ENCODE data around the gene TBCK.

DNA sequence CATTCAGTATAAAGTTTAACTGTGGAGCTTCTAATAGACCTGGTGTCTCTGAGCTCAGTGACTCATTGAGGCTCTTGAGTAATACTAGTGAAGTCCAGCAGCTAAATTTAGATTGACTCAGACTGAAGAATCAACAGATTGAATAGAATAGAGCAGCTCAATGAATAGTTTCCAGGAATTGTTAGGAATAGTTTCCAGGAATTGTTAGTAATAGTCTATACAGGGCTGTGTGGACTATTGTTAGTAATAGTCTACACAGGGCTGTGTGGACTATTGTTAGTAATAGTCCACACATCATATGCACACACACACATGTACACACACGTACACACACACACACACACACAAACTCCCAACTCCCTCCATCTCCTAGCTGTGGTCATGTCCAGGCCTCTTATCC is 49.6 kb upstream of the TBCK start:
- TF ChIP-seq EZH2 (IDR thresholded peaks at IDR 0.05) (no peak), POLR2AphosphoS5 (IDR thresholded peaks at IDR 0.05; ENCODE audit: borderline replicate concordance, low read depth, low read length) (no peak), FOXP2 (optimal IDR thresholded peaks at IDR 0.05; ENCODE audit: control extremely low read depth, extremely low read length, insufficient read depth) (no peak)

All from SK-N-MC (cell line).